Neural cell (in vitro differentiated cells): ENCODE results near the gene MUC15. TPM values are rescaled to one million over a fixed set of nuclear protein-coding genes. Genes with fewer than 3 reads are reported as not detected.

Source experiments
- H2AFZ ChIP-seq: fragments of 200-600, 300-800 bp; sonication (generic), shearing (Covaris generic); 2 replicates; pipeline ENCODE4 v1.6.0; 2014; ENCODE audit warnings: low read depth, mild to moderate bottlenecking, antibody characterized with exemption, low read length, moderate library complexity
- H3F3A ChIP-seq: fragments of 200-600 bp; shearing (Covaris generic); 2 replicates; pipeline ENCODE4 v1.6.1; 2016; ENCODE audit warnings: mild to moderate bottlenecking, moderate library complexity, mixed read lengths, antibody characterized with exemption, low read length; ENCODE audit not compliant: insufficient read depth, poor library complexity, severe bottlenecking
- H3K27ac ChIP-seq: fragments of 200-600, 300-800 bp; sonication (generic), shearing (Covaris generic); 2 replicates; pipeline ENCODE4 v1.5.1; 2014; ENCODE audit warnings: mild to moderate bottlenecking, low read length, moderate library complexity
- H3K27me3 ChIP-seq: fragments of 300-800, 200-600 bp; sonication (generic), shearing (Covaris generic); 2 replicates; pipeline ENCODE4 v1.6.0; 2014; ENCODE audit warnings: mild to moderate bottlenecking, low read depth, low read length, moderate library complexity; ENCODE audit not compliant: insufficient read depth
- H3K36me3 ChIP-seq: fragments of 300-800, 200-600 bp; sonication (generic), shearing (Covaris generic); 2 replicates; pipeline ENCODE4 v1.5.1; 2014; ENCODE audit warnings: mild to moderate bottlenecking, antibody characterized with exemption, low read length, moderate library complexity; ENCODE audit not compliant: insufficient read depth
- H3K4me2 ChIP-seq: fragments of 300-800, 200-600 bp; sonication (generic), shearing (Covaris generic); 2 replicates; pipeline ENCODE4 v1.6.0; 2014; ENCODE audit warnings: mild to moderate bottlenecking, low read length
- H3K4me3 ChIP-seq: fragments of 300-800, 200-600 bp; sonication (generic), shearing (Covaris generic); 2 replicates; pipeline ENCODE4 v1.5.1; 2014; ENCODE audit warnings: mild to moderate bottlenecking, low read length, moderate library complexity
- H3K79me2 ChIP-seq: fragments of 200-600 bp; shearing (Covaris generic); replicated peaks from 2 replicates; pipeline ENCODE4 v1.6.0; 2014; ENCODE audit warnings: mild to moderate bottlenecking, low read length, moderate library complexity; ENCODE audit not compliant: insufficient read depth
- H3K9ac ChIP-seq: fragments of 300-800, 200-600 bp; sonication (generic), shearing (Covaris generic); 2 replicates; pipeline ENCODE4 v1.6.1; 2016; ENCODE audit warnings: mild to moderate bottlenecking, low read length, mixed read lengths
- H3K9me2 ChIP-seq: fragments of 200-600 bp; shearing (Covaris generic); 2 replicates; pipeline ENCODE4 v1.6.1; 2016; ENCODE audit warnings: mild to moderate bottlenecking, low read length, mixed read lengths; ENCODE audit not compliant: insufficient read depth
- H3K9me3 ChIP-seq: fragments of 200-600, 300-800 bp; sonication (generic), shearing (Covaris generic); 2 replicates; pipeline ENCODE4 v1.6.1; 2016; ENCODE audit warnings: mild to moderate bottlenecking, mixed run types, low read length, moderate library complexity, mixed read lengths
- H4K20me1 ChIP-seq: fragments of 200-600 bp; shearing (Covaris generic); 2 replicates; pipeline ENCODE4 v1.6.1; 2016; ENCODE audit warnings: mild to moderate bottlenecking, mixed run types; ENCODE audit not compliant: insufficient read depth
- EP300 ChIP-seq: fragments of 450-650 bp; conservative IDR thresholded peaks from 2 replicates; pipeline ENCODE4 v1.6.1; 2014; ENCODE audit warnings: antibody characterized with exemption, mild to moderate bottlenecking, moderate library complexity; ENCODE audit not compliant: poor library complexity, severe bottlenecking
- EZH2 ChIP-seq: fragments of 200-600, 300-800 bp; shearing (Covaris generic), sonication (generic); IDR thresholded peaks from 2 replicates; pipeline ENCODE4 v1.6.1; 2014; ENCODE audit warnings: antibody characterized with exemption, low read length, borderline replicate concordance, mild to moderate bottlenecking; ENCODE audit not compliant: insufficient read depth, poor library complexity, severe bottlenecking
- MXI1 ChIP-seq: fragments of 450-650 bp; conservative IDR thresholded peaks from 2 replicates; pipeline ENCODE4 v1.6.1; 2014; ENCODE audit warnings: antibody characterized with exemption, mild to moderate bottlenecking; ENCODE audit not compliant: poor library complexity, severe bottlenecking
- POLR2AphosphoS5 ChIP-seq: IDR thresholded peaks from 2 replicates; pipeline ENCODE4 v1.6.1; 2012
- RAD21 ChIP-seq: fragments of 450-650 bp; conservative IDR thresholded peaks from 2 replicates; pipeline ENCODE4 v1.6.1; 2014; ENCODE audit warnings: antibody characterized with exemption, mild to moderate bottlenecking, moderate library complexity
- SMC3 ChIP-seq: fragments of 450-650 bp; conservative IDR thresholded peaks from 2 replicates; pipeline ENCODE4 v1.6.1; 2014; ENCODE audit warnings: antibody characterized with exemption, mild to moderate bottlenecking, moderate library complexity; ENCODE audit not compliant: poor library complexity
- TAF1 ChIP-seq: IDR thresholded peaks from 2 replicates; pipeline ENCODE4 v1.6.1; 2012; ENCODE audit warnings: low read depth
- polyA plus RNA-seq: library from polyadenylated mRNA; depleted of rRNA; stranded (reverse); fragments of >200 nt; gene quantifications from 2 replicates; pipeline ENCODE4 v1.2.3, GENCODE V29; 2014
- TF ChIP-seq, protein P1 (sequence below): IDR thresholded peaks from 2 replicates; pipeline ENCODE4 v1.6.1; 2012; ENCODE audit warnings: borderline replicate concordance
- TF ChIP-seq, protein P2 (sequence below): fragments of 450-650 bp; IDR thresholded peaks from 2 replicates; pipeline ENCODE4 v1.5.1; 2014; ENCODE audit warnings: antibody characterized with exemption, mild to moderate bottlenecking, moderate library complexity; ENCODE audit not compliant: poor library complexity, severe bottlenecking

Gene MUC15
- polyA plus RNA-seq, 1 donor from 2014 or later = not detected

DNA sequence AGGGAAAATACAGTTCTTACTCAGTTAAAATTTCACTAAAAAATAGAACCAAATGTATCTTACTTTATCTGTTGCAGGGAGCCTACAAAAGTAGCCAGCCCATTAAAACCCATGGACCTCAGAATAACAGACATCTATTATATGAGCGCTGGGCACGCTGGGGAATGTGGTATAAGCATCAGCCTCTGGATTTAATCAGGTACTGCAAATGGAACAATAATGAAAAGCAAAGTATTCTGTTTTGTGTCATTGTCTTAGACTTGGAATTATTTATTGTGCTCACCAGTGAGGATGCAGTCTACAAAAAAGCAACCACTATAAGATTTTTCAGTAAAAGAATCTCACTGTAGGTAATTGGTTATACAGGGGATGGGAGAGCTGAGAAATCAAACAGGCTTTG, 30.2 kb downstream of the MUC15 start:
- TF ChIP-seq POLR2AphosphoS5 (no peak), TAF1 (no peak), MXI1 (no peak), RAD21 (no peak), EZH2 (no peak), EP300 (no peak), SMC3 (no peak)
- TF ChIP-seq, protein P1, sequence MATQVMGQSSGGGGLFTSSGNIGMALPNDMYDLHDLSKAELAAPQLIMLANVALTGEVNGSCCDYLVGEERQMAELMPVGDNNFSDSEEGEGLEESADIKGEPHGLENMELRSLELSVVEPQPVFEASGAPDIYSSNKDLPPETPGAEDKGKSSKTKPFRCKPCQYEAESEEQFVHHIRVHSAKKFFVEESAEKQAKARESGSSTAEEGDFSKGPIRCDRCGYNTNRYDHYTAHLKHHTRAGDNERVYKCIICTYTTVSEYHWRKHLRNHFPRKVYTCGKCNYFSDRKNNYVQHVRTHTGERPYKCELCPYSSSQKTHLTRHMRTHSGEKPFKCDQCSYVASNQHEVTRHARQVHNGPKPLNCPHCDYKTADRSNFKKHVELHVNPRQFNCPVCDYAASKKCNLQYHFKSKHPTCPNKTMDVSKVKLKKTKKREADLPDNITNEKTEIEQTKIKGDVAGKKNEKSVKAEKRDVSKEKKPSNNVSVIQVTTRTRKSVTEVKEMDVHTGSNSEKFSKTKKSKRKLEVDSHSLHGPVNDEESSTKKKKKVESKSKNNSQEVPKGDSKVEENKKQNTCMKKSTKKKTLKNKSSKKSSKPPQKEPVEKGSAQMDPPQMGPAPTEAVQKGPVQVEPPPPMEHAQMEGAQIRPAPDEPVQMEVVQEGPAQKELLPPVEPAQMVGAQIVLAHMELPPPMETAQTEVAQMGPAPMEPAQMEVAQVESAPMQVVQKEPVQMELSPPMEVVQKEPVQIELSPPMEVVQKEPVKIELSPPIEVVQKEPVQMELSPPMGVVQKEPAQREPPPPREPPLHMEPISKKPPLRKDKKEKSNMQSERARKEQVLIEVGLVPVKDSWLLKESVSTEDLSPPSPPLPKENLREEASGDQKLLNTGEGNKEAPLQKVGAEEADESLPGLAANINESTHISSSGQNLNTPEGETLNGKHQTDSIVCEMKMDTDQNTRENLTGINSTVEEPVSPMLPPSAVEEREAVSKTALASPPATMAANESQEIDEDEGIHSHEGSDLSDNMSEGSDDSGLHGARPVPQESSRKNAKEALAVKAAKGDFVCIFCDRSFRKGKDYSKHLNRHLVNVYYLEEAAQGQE = no peak
- TF ChIP-seq, protein P2, sequence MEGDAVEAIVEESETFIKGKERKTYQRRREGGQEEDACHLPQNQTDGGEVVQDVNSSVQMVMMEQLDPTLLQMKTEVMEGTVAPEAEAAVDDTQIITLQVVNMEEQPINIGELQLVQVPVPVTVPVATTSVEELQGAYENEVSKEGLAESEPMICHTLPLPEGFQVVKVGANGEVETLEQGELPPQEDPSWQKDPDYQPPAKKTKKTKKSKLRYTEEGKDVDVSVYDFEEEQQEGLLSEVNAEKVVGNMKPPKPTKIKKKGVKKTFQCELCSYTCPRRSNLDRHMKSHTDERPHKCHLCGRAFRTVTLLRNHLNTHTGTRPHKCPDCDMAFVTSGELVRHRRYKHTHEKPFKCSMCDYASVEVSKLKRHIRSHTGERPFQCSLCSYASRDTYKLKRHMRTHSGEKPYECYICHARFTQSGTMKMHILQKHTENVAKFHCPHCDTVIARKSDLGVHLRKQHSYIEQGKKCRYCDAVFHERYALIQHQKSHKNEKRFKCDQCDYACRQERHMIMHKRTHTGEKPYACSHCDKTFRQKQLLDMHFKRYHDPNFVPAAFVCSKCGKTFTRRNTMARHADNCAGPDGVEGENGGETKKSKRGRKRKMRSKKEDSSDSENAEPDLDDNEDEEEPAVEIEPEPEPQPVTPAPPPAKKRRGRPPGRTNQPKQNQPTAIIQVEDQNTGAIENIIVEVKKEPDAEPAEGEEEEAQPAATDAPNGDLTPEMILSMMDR = no peak
- H3K9ac ChIP-seq = no peak overlapping the region
- H3K27me3 ChIP-seq = no peaks in the 10 kb centered on the region
- H3K4me3 ChIP-seq = no peak overlapping the region
- no peaks in the 10 kb centered on the region for H3K79me2 ChIP-seq
- no peak overlapping the region for H2AFZ ChIP-seq
- no peaks in the 10 kb centered on the region for H3K36me3 ChIP-seq
- H3K4me2 ChIP-seq = no peak overlapping the region
- no peaks in the 10 kb centered on the region for H4K20me1 ChIP-seq
- H3F3A ChIP-seq = no peaks in the 10 kb centered on the region
- no peaks in the 10 kb centered on the region for H3K9me2 ChIP-seq
- no peak overlapping the region for H3K27ac ChIP-seq
- no peaks in the 10 kb centered on the region for H3K9me3 ChIP-seq

- no peaks in the 10 kb centered on the region for H3K27me3 ChIP-seq
- H3K9me2 ChIP-seq = no peaks in the 10 kb centered on the region
- no peak overlapping the region for H3K9ac ChIP-seq
- no peak overlapping the region for H2AFZ ChIP-seq
- H4K20me1 ChIP-seq = no peaks in the 10 kb centered on the region
- H3K4me3 ChIP-seq = no peak overlapping the region
- TF ChIP-seq MXI1 (no peak), EP300 (no peak), TAF1 (no peak)
- TF ChIP-seq, protein P1 = no peak
- H3K27ac ChIP-seq = no peak overlapping the region
- H3K79me2 ChIP-seq = no peaks in the 10 kb centered on the region
- H3K36me3 ChIP-seq = no peaks in the 10 kb centered on the region
- no peak overlapping the region for H3K4me2 ChIP-seq
- H3F3A ChIP-seq = no peaks in the 10 kb centered on the region
- H3K9me3 ChIP-seq = no peaks in the 10 kb centered on the region
Observed at GRCh38 chr11:26539517-26539916, 32.5 kb downstream of the MUC15 start.
